Mesendoderm (in vitro differentiated cells): Measurements from ENCODE around the gene FXR1.
"Not testable (repeated sequence)": the region's sequence is repeated elsewhere in the genome, so short reads cannot be mapped to it uniquely, and the experiment has no call there.

Experiments used
- DNase-seq: peaks from one replicate; pipeline ENCODE4 v3.0.0; 2013
- H2AK5ac ChIP-seq: 2 replicates; pipeline ENCODE4 v1.6.1; 2013; ENCODE audit warnings: low read length, inconsistent platforms
- H2BK120ac ChIP-seq: 2 replicates; pipeline ENCODE4 v1.6.1; 2013; ENCODE audit warnings: low read depth, mild to moderate bottlenecking, low read length, moderate library complexity, mixed read lengths
- H2BK15ac ChIP-seq: replicated peaks from 2 replicates; pipeline ENCODE4 v1.6.1; 2013; ENCODE audit warnings: low read depth, mild to moderate bottlenecking, moderate library complexity
- H2BK5ac ChIP-seq: 2 replicates; pipeline ENCODE4 v1.6.1; 2013; ENCODE audit warnings: low read length, inconsistent platforms
- H3K18ac ChIP-seq: 2 replicates; pipeline ENCODE4 v1.6.1; 2013; ENCODE audit warnings: mild to moderate bottlenecking, low read length, mixed read lengths
- H3K23ac ChIP-seq: one replicate; pipeline ENCODE4 v1.6.1; 2013; ENCODE audit warnings: low read length
- H3K27ac ChIP-seq: 2 replicates; pipeline ENCODE4 v1.5.1; 2013; ENCODE audit warnings: low read depth, mild to moderate bottlenecking, inconsistent platforms, low read length, moderate library complexity
- H3K27me3 ChIP-seq: 2 replicates; pipeline ENCODE4 v1.6.1; 2013; ENCODE audit warnings: low read length, control low read depth, mild to moderate bottlenecking, inconsistent platforms; ENCODE audit not compliant: insufficient read depth, poor library complexity
- H3K36me3 ChIP-seq: 2 replicates; pipeline ENCODE4 v1.6.1; 2013; ENCODE audit warnings: low read length, inconsistent platforms; ENCODE audit not compliant: control insufficient read depth, insufficient read depth
- H3K4ac ChIP-seq: one replicate; pipeline ENCODE4 v1.6.1; 2013; ENCODE audit warnings: low read depth, mild to moderate bottlenecking, low read length, moderate library complexity
- H3K4me1 ChIP-seq: 2 replicates; pipeline ENCODE4 v1.6.1; 2013; ENCODE audit warnings: low read depth, low read length, inconsistent platforms; ENCODE audit not compliant: control insufficient read depth
- H3K4me2 ChIP-seq: 2 replicates; pipeline ENCODE4 v1.6.1; 2013; ENCODE audit warnings: low read length
- H3K4me3 ChIP-seq: 2 replicates; pipeline ENCODE4 v1.5.1; 2013; ENCODE audit warnings: mild to moderate bottlenecking, low read length
- H3K56ac ChIP-seq: one replicate; pipeline ENCODE4 v1.6.1; 2013; ENCODE audit warnings: low read length
- H3K79me1 ChIP-seq: 2 replicates; pipeline ENCODE4 v1.6.1; 2013; ENCODE audit warnings: low read length, inconsistent platforms
- H3K79me2 ChIP-seq: 2 replicates; pipeline ENCODE4 v1.6.1; 2013; ENCODE audit warnings: mild to moderate bottlenecking, low read length; ENCODE audit not compliant: control insufficient read depth, insufficient read depth
- H3K9ac ChIP-seq: 2 replicates; pipeline ENCODE4 v1.6.1; 2013; ENCODE audit warnings: low read length, inconsistent platforms
- H4K5ac ChIP-seq: one replicate; pipeline ENCODE4 v1.6.1; 2013; ENCODE audit warnings: low read length
- H4K8ac ChIP-seq: one replicate; pipeline ENCODE4 v1.6.1; 2013; ENCODE audit warnings: low read depth, mild to moderate bottlenecking, control low read depth, low read length, moderate library complexity
- WGBS: extraction: QIAGEN DNeasy Blood & Tissue Kit; methylation state at CpG from one replicate; pipeline ENCODE4 v1.1.7; 2013; ENCODE audit warnings: low lambda C conversion rate, missing lambda C conversion rate; ENCODE audit not compliant: insufficient coverage; ENCODE audit errors: extremely low coverage; 5-methylcytosine and 5-hydroxymethylcytosine counted together

FXR1 gene

DNA sequence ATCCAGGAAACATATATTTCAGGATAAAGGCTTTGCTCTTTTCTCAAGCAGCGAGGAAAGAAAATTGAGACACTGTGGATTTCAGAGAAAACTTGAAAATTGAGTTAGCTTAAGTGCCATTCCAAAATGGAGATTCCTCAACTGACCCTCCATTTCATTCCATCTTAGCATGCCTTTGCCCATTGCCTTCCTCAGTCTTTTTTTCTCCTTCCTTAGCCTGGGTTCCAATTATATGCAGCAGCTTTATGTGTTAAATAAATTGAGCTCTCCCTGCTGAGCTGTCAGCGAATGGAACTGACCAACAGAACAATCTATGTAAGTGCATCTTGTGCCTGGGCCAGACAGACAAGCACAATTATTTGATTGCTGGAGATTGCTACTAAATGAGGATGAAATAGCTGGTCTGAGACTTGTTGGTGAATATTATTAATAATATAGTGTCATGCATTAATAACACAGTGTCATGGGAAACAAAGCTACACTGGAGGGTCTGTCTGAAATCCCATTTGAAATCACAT is 84.0 kb downstream of the FXR1 start:
- Histone ChIP-seq H3K4me1 (no peaks in the 10 kb centered on the region), H3K18ac (no peak overlapping the region), H3K4ac (no peak overlapping the region), H4K8ac (no peak overlapping the region), H2BK5ac (no peak overlapping the region), H3K27ac (no peak overlapping the region), H3K36me3 (no peaks in the 10 kb centered on the region), H3K79me1 (no peaks in the 10 kb centered on the region), H3K4me3 (no peak overlapping the region), H3K56ac (no peak overlapping the region), H2AK5ac (no peak overlapping the region), H3K4me2 (no peak overlapping the region), H3K27me3 (no peaks in the 10 kb centered on the region), H4K5ac (no peak overlapping the region), H3K23ac (no peak overlapping the region), H3K79me2 (no peaks in the 10 kb centered on the region), H3K9ac (no peak overlapping the region), H2BK120ac (no peak overlapping the region), H2BK15ac (no peak overlapping the region)
- no CpG with 5 or more reads among the region's 2 CpGs for WGBS
- DNase-seq: no peak

DNA sequence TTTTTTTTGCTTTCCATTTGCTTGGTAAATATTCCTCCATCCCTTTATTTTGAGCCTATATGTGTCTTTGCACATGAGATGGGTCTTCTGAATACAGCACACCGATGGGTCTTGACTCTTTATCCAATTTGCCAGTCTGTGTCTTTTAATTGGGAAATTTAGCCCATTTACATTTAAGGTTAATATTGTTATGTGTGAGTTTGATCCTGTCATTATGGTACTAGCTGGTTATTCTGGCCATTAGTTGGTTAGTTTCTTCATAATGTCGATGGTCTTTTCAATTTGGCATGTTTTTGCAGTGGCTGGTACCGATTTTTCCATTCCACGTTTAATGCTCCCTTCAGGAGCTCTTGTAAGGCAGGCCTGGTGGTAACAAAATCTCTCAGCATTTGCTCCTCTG is 89.9 kb downstream of the FXR1 start:
- not testable (repeated sequence) for H2AK5ac ChIP-seq, H4K5ac ChIP-seq, H3K23ac ChIP-seq, H3K4me2 ChIP-seq, H3K27ac ChIP-seq, H3K36me3 ChIP-seq, H3K4ac ChIP-seq, H3K9ac ChIP-seq, H2BK5ac ChIP-seq, H3K79me2 ChIP-seq, H3K18ac ChIP-seq, H3K56ac ChIP-seq, H3K79me1 ChIP-seq, H4K8ac ChIP-seq, H3K4me3 ChIP-seq, H3K4me1 ChIP-seq, DNase-seq, H2BK120ac ChIP-seq, H2BK15ac ChIP-seq, H3K27me3 ChIP-seq
- no CpG with 5 or more reads among the region's 4 CpGs for WGBS

DNA sequence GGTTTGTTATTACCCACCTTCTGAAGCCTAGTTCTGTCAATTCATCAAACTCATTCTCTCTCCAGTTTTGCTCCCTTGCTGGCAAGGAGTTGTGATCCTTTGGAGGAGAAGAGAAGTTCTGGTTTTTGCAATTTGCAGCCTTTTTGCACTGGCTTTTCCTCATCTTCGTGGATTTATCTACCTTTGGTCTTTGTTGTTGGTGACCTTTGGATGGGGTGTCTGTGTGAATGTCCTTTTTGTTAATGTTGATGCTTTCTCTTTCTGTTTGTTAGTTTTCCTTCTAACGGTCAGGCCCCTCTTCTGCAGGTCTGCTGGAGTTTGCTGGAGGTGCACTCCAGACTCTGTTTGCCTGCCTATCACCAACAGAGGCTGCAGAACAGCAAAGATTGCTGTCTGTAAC is 91.0 kb downstream of the FXR1 start:
- not testable (repeated sequence) for H2BK120ac ChIP-seq, H3K18ac ChIP-seq, H3K79me2 ChIP-seq, H3K27ac ChIP-seq, H3K27me3 ChIP-seq, H3K23ac ChIP-seq, H3K4ac ChIP-seq, H3K4me2 ChIP-seq, H3K4me1 ChIP-seq, H2BK5ac ChIP-seq, DNase-seq, H3K9ac ChIP-seq, H4K5ac ChIP-seq, H3K79me1 ChIP-seq, H2AK5ac ChIP-seq, H3K56ac ChIP-seq, H2BK15ac ChIP-seq, H3K36me3 ChIP-seq, H3K4me3 ChIP-seq, H4K8ac ChIP-seq
- no CpG with 5 or more reads among the region's 2 CpGs for WGBS

DNA sequence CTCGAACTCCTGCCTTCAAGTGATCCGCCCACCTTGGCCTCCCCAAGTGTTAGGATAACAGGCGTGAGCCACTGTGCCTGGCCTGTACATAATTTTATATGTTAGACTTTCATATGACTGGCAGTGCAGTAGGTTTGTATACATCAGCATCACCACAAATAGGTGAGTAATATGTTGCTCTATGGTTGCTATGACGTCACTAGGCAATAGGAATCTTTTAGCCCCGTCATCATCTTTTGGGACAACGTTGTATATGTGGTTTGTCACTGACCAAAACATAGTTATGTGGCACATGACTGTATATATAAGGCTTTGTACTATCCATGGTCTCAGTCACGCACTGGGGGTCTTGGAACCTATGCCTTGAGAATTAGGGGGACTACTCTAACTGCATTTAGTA is 94.1 kb downstream of the FXR1 start:
- H3K18ac ChIP-seq: no peak overlapping the region
- H3K79me2 ChIP-seq: no peaks in the 10 kb centered on the region
- H2BK15ac ChIP-seq: no peak overlapping the region
- no peak overlapping the region for H2BK5ac ChIP-seq
- no peak overlapping the region for H3K4me2 ChIP-seq
- no peak overlapping the region for H3K27ac ChIP-seq
- H3K4ac ChIP-seq: no peak overlapping the region
- H3K27me3 ChIP-seq: no peaks in the 10 kb centered on the region
- DNase-seq: no peak
- H4K8ac ChIP-seq: no peak overlapping the region
- no peak overlapping the region for H2BK120ac ChIP-seq
- H2AK5ac ChIP-seq: no peak overlapping the region
- no peaks in the 10 kb centered on the region for H3K79me1 ChIP-seq
- no CpG with 5 or more reads among the region's 7 CpGs for WGBS
- H3K9ac ChIP-seq: no peak overlapping the region
- H3K56ac ChIP-seq: no peak overlapping the region
- no peaks in the 10 kb centered on the region for H3K4me1 ChIP-seq
- no peak overlapping the region for H3K23ac ChIP-seq
- no peaks in the 10 kb centered on the region for H3K36me3 ChIP-seq
- no peak overlapping the region for H3K4me3 ChIP-seq
- H4K5ac ChIP-seq: no peak overlapping the region

DNA sequence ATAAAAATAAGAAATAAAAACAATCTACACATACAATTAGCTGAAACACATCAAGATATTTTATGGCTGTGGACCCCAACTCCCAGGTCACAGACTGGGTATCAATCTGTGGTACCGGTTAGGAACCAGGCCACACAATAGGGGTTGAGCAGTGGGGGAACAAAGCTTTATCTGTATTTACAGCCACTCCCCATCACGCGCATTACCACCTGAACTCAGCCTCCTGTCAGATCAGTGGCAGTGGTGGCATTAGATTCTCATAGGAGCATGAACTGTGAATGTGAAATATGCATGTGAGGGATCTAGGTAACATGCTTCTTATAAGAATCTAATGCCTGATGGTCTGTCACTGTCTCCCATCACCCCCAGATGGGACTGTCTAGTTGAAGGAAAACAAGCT is 94.8 kb downstream of the FXR1 start:
- no peak for DNase-seq
- no peak overlapping the region for H2BK120ac ChIP-seq
- no peak overlapping the region for H3K4ac ChIP-seq
- H4K8ac ChIP-seq: no peak overlapping the region
- H3K4me1 ChIP-seq: no peaks in the 10 kb centered on the region
- no peak overlapping the region for H4K5ac ChIP-seq
- no peak overlapping the region for H3K4me2 ChIP-seq
- H3K56ac ChIP-seq: no peak overlapping the region
- no peak overlapping the region for H2BK5ac ChIP-seq
- no peak overlapping the region for H2AK5ac ChIP-seq
- H3K9ac ChIP-seq: no peak overlapping the region
- H3K4me3 ChIP-seq: no peak overlapping the region
- no peak overlapping the region for H3K18ac ChIP-seq
- no peak overlapping the region for H3K23ac ChIP-seq
- no peak overlapping the region for H3K27ac ChIP-seq
- no CpG with 5 or more reads among the region's 3 CpGs for WGBS
- H3K27me3 ChIP-seq: no peaks in the 10 kb centered on the region
- H3K36me3 ChIP-seq: no peaks in the 10 kb centered on the region
- H3K79me2 ChIP-seq: no peaks in the 10 kb centered on the region
- no peak overlapping the region for H2BK15ac ChIP-seq
- H3K79me1 ChIP-seq: no peaks in the 10 kb centered on the region

DNA sequence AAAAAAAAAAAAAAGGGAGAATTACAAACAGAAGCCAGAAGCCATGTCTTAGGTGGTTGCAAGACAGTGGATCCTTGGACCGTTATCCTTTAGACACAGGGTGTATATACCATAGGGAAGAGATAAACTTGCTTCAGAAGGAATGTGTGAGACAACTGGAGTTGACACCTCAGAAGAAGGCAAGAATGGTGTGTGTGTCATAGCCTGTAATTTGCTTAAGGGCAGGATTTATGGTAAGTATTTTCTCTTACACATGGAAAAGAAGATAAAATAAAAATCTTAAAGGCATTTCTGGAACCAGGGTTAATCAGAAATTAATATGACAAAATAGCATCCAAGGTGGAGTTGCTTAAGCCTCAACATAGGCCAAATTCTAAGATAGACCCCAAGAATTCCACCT is 96.3 kb downstream of the FXR1 start:
- no peak overlapping the region for H3K18ac ChIP-seq
- no peak overlapping the region for H2BK15ac ChIP-seq
- H3K56ac ChIP-seq: no peak overlapping the region
- no peak overlapping the region for H3K4ac ChIP-seq
- H4K5ac ChIP-seq: no peak overlapping the region
- no CpG with 5 or more reads among the region's 1 CpG for WGBS
- no peak overlapping the region for H2BK5ac ChIP-seq
- no peaks in the 10 kb centered on the region for H3K79me2 ChIP-seq
- no peaks in the 10 kb centered on the region for H3K79me1 ChIP-seq
- no peak overlapping the region for H3K4me2 ChIP-seq
- no peak overlapping the region for H3K27ac ChIP-seq
- H3K4me3 ChIP-seq: no peak overlapping the region
- H4K8ac ChIP-seq: no peak overlapping the region
- H3K27me3 ChIP-seq: no peaks in the 10 kb centered on the region
- no peak overlapping the region for H3K9ac ChIP-seq
- H2BK120ac ChIP-seq: no peak overlapping the region
- DNase-seq: no peak
- H2AK5ac ChIP-seq: no peak overlapping the region
- H3K4me1 ChIP-seq: no peaks in the 10 kb centered on the region
- no peaks in the 10 kb centered on the region for H3K36me3 ChIP-seq
- H3K23ac ChIP-seq: no peak overlapping the region
